ENCODE measurements around the gene PRDX3.

GRCh38 chr10:119133949-119134348 is 44.7 kb downstream of the PRDX3 start:
- TF ChIP-seq, protein P1, sequence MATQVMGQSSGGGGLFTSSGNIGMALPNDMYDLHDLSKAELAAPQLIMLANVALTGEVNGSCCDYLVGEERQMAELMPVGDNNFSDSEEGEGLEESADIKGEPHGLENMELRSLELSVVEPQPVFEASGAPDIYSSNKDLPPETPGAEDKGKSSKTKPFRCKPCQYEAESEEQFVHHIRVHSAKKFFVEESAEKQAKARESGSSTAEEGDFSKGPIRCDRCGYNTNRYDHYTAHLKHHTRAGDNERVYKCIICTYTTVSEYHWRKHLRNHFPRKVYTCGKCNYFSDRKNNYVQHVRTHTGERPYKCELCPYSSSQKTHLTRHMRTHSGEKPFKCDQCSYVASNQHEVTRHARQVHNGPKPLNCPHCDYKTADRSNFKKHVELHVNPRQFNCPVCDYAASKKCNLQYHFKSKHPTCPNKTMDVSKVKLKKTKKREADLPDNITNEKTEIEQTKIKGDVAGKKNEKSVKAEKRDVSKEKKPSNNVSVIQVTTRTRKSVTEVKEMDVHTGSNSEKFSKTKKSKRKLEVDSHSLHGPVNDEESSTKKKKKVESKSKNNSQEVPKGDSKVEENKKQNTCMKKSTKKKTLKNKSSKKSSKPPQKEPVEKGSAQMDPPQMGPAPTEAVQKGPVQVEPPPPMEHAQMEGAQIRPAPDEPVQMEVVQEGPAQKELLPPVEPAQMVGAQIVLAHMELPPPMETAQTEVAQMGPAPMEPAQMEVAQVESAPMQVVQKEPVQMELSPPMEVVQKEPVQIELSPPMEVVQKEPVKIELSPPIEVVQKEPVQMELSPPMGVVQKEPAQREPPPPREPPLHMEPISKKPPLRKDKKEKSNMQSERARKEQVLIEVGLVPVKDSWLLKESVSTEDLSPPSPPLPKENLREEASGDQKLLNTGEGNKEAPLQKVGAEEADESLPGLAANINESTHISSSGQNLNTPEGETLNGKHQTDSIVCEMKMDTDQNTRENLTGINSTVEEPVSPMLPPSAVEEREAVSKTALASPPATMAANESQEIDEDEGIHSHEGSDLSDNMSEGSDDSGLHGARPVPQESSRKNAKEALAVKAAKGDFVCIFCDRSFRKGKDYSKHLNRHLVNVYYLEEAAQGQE (IDR thresholded peaks at IDR 0.05): no peak
- TF ChIP-seq CTCF (IDR thresholded peaks at IDR 0.05; ENCODE audit: low read depth, low read length, missing input control) (no peak), RAD21 (IDR thresholded peaks at IDR 0.05) (no peak), HNF4G (IDR thresholded peaks at IDR 0.05) (no peak), ZBTB33 (IDR thresholded peaks at IDR 0.05) (no peak), FOXA1 (IDR thresholded peaks at IDR 0.05) (no peak), JUND (IDR thresholded peaks at IDR 0.05) (no peak)
